SK-MEL-5 (cell line): ENCODE data around the gene VWA1. TPM values are rescaled to one million over a fixed set of nuclear protein-coding genes. Genes with fewer than 3 reads are reported as not detected.

ENCODE experiments used
- DNase-seq: peaks from one replicate; pipeline ENCODE4 v3.0.0-alpha.2; 2016; ENCODE audit warnings: low read depth, low spot score
- in situ Hi-C: cut with HindIII; loops from 2 replicates; pipeline ENCODE4 v1.10.0; 2016; ENCODE audit warnings: low sequenced_read_pairs, high pct_unique_total_duplicates, low pct_unique_long_range_greater_than_20kb
- total RNA-seq: library from RNA; depleted of rRNA; stranded (reverse); fragments of >200 nt; shearing (Covaris generic); gene quantifications from 2 replicates; pipeline ENCODE4 v1.2.3, GENCODE V29; 2014

The VWA1 gene
- total RNA-seq, 1 experiment from 2014 or later: 15.3 TPM

DNA sequence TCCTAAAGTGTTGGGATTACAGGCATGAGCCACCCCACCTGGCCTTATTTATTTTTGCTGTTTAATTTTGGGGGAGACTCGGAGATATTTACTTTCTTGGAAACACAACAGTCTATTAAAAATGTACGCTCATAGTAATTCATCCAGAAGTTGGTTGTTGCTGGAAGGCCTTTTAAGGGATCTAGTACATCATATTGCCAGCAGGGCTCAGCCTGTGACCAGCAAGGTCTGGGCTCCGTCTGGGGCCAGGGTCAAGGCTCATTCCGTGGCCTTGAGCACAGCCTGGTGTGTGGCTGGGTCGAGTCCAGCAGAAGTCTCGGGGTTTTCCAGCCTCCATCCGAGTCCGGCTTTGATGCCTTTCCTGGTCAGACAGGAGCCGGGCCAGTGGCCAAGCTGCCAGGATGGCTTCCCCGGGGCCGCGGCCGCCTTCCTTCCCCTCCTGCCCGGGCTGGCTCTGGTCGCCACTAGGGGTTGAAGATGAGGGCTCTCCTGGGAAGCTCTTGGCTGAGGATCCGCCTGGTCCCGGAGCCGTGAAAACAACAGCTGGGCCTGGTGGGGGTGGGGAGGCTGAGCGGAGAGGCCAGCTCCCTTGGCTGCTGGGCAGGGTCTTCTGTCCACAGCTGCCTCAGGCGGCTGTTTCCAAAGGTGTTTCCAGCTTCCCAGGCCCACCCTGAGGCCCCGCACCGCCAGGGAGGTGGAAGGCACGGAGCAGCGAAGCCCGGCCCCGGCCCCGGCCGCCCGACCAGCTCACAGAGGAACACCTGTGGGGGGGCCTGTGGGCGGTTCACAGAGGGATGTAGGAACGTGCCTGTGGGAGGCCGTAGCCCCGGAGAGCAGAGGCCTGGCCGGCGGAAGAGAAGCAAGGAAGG is 5.1 kb upstream of the VWA1 start:
- in situ Hi-C loops: no loop called here
- no peak for DNase-seq

DNA sequence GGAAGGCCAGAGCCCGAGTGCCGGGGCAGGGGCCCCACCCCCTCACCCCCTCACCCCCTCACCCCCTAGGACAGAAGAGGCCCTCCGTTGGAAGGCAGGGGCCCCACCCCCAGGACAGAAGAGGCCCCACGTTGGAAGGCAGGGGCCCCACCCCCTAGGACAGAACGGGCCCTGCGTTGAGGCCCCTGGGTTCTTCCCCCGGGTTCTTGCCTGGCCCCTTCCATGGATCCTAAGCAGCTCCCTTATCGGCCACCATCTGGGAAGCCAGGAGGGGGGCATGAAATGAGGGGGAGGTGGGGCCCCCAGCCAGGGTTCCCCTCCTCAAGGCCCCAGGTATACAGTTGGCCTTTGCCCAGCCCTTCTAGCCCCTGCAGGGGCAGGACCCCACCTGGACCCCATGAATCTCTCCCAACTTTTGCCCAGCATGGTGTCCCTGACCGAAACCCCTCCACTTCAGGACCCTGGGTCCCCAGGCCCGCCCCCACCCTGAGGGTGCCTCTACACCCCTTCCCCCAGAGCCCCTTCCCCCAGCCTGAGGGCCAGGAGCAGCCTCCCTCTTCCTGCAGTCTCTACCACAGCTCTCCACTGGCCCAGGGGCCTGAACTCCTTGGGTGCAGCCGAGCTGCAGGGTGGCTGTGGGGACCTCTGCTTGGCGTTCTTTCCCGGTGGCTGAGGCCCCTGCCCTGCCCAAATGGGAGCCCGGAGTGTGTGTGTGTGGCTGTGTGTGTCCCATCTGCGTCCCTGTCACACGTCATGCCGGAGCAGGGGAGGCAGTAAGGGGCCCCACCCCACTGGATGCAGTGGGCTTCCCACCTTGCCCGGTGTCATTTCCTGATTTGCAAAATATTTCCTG is 4.3 kb upstream of the VWA1 start:
- in situ Hi-C loops: no loop called here
- DNase-seq: no peak

DNA sequence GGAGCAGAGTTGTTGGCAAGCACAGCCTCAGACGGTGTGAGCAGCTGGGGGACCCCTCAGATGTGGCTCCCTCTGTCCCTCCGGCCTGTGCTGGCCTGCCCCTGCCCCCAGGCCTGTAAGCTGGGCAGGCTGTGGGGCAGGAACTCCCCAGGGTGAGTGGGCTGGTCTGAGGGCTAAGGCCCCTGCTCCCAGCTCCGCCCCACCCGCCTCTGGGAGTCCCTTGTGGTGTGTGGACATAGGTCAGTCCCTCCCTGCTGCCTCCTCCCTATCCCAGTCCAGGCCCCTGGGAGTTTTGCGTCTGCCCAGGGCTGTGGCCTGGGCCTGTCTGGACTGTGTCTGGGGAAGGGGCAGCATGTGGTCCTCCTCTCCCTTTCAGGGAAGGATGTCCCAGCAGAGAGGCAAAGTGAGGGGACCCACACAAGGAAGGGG is 3.6 kb upstream of the VWA1 start:
- in situ Hi-C loops: no loop called here
- DNase-seq: no peak

DNA sequence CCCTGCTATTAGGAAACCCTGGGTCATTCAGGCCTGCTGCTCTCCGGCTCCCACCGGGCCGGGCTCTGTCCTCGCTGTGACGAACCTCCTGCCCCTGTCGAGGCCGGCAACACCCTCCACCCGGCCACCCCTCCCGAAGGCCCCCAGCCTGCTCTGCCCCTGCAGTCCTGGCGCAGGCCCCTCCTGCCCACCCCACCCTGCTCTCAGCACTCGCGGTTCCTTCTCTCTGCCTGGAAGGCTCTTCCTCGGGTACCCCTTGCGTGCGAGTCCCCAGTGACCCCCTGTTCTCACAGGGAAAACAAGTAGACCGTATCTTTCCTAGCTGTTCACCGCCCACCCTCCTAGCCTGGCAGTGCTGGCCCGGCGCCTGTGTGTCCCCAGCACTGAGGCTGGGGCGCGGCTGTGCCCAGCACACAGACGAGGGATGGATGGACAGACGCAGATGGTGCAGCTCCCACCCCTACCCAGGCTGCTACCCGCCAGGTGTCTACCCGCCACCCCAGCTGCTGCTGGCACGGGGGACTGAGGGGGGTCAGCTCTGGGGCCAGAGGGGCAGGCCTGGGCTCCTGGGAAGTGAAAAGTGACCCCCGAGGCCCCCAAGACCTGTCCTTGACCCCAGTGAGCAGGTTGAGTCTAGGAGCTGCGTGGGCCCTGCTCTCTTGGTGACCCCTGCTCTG is 3.1 kb upstream of the VWA1 start:
- DNase-seq: no peak
- in situ Hi-C loops: no loop called here

DNA sequence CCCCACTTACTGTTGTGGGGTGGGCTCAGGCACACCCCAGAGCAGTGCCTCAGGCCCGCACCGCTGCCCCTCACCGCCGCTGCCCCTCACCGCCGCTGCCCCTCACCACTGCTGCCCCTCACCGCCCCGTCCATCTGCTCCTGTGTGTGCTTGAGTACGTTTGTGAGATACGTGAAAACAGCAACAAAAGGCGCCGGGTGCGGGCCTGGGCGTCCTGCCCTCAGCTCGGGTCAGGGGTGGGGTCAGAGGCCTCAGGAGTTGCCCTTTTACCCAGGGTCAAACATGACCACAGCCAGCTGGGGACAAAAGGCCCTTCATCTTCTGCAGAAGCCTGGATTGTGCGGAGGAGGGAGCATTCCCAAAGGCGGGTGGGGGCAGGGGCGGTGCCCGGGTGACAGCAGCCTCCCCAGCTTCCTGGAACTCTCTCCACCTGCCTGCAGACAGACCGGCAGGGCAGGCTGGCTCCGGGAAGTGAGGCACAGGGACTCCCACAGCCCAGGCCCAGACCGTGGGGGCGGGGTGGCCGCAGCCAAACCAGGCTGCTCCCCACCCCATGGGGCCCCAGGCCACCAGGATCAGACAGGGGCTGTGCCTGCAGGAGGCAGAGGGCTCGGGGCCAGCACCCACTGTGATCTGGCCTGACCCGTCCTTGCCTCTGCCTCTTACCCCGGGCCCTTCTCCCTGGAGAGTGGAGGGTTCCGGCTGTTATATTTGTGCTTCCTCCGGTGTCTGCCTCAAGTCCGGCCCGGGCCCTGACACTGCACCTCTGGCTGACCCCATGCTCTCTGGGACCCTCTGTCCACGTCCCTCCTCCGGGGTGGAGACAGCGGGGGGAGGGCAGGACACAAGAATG is 2.3 kb upstream of the VWA1 start:
- DNase-seq: peak; percentile 43

DNA sequence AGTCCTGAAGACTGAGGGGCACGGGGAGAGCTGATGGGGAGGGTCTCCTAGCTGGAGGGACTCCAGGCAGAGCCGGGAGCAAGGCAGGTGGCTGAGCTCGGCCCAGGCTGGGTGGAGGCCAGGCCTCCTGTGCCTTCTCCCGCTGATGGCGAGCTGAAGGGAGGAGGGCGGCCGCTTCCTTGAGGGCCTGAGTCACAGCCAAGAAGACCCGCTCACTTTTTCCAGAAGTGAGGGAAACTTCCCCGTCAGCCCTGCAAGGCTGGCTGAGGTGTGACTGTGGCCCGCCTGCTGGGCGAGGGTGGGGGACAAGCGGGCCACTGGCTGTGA is 1.7 kb upstream of the VWA1 start:
- in situ Hi-C loops: no loop called here
- DNase-seq: no peak

More for the DNA sequence above, 2.3 kb upstream of the VWA1 start:
- in situ Hi-C loops: no loop called here

DNA sequence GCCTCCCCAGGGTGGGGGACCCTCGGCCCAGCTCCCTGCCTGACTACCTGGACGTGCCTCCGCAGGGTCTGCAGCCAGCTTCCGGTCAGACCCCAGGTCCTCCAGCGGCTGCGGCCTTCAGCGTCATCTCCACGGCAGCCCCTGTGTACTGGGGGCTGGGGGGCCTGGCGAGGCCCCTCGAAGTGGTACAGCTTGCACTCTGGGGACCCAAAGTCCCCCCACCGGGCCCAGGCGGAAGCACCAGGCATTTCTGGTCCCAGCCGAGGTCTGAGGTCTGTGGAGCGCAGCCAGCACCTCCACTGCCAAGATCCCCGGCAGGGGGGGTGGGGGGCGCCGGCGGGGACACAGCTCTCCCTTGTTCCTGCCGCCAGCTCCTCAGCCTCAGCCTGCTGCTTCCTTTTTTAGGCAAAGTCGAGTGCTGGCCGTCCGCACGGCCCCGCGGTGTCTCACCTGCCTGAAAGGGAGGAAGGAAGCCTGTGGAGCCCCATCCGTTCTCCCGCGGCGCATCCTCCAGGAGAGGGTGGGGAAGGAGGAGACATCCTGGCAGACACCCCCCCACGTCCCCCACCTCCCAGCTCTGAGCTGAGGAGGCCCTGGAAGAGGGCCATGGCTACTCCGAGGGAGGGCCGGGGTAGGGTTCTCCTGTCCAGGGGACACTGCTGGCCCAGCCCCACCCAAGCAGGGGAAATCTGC is 1.2 kb upstream of the VWA1 start:
- no peak for DNase-seq
- in situ Hi-C loops: no loop called here

DNA sequence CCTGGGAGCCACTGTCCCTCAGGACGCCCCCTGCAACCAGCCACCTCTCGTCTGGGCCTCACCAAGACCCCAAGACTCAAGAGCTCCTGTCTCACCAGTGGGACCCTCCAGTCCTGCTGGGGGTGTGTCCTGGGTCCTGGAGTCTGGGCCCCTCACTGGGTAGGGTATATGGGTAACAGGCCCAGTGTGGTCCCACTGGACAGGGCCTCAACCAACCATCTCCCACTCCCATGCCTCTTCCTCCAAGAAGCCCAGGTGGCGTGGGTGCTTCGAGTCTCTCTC is 725 bp upstream of the VWA1 start:
- in situ Hi-C loops: no loop called here
- DNase-seq: no peak

DNA sequence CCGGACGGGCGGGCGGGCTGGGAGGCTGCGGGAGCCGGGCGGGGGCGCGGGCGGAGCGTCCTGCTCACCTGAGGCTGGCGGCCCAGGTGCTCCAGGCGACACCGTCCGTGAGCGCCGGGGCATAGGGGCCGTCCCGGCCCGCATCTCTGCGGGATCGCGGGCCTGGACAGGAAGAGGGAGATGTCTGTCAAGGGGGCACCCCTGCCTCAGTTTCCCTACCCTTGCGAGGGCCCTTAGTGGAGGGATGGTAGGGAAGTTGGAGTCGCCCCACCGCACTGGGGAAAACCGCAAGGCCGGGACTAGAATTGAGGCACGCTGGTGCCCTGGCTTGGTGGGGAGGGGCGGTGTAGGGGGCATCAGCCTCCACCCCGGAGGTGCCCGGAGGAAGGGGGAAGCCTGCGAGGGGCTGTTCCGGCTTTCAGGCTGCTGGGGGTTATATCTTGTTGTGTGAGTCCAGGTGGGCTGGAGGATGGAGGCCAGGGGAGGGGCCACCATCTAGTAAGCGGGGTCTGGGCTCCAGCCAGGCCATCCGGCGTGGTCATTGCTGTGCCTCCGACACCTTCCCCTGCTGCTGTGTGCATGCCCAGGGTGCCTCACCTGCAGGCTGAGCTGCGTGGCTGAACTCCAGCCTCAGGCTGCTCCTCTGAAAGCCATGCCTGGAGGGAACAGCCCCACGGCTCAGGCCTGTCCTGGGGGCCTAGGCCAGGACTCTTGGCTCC is 580 bp downstream of the VWA1 start:
- no peak for DNase-seq
- in situ Hi-C loops: no loop called here

DNA sequence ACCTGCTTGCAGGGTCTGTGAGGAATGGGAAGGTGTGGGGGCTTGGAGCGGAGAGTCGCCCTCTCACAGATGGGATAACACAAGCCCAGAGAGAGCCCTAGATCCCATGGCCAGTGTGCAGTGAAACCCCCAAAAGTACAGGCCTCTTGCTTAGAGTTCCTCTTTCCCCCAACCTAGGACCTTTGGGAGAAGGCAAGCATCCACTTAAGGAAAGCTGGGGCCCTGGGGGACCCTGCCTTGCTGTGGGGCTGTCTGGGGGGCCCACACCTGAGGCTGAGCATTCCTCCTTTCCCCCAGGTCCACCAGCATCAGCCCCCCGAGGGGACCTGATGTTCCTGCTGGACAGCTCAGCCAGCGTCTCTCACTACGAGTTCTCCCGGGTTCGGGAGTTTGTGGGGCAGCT is 1.1 kb downstream of the VWA1 start:
- in situ Hi-C loops: no loop called here
- DNase-seq: no peak

DNA sequence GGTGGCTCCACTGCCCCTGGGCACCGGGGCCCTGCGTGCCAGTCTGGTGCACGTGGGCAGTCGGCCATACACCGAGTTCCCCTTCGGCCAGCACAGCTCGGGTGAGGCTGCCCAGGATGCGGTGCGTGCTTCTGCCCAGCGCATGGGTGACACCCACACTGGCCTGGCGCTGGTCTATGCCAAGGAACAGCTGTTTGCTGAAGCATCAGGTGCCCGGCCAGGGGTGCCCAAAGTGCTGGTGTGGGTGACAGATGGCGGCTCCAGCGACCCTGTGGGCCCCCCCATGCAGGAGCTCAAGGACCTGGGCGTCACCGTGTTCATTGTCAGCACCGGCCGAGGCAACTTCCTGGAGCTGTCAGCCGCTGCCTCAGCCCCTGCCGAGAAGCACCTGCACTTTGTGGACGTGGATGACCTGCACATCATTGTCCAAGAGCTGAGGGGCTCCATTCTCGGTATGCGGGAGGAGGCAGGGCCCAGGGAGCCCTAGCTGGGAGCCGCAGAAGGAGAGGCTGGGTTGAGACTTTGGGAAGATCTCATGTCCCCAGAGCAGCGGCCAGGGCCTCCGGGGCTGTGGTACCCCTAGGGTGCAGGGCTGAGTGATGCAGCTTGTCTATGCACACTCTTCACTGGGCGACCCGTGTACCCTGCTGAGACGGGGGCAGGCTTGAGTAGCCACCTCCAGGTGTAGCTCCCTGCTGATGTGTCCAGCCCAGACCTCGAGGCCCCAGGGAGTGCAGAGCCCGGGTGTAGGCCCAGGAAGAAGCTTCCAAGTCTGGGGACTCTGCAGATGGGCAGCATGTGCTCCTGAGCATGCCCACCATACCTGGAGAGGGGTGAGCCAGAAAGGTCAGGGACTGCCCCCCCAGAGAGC is 1.8 kb downstream of the VWA1 start:
- in situ Hi-C loops: no loop called here
- DNase-seq: no peak

DNA sequence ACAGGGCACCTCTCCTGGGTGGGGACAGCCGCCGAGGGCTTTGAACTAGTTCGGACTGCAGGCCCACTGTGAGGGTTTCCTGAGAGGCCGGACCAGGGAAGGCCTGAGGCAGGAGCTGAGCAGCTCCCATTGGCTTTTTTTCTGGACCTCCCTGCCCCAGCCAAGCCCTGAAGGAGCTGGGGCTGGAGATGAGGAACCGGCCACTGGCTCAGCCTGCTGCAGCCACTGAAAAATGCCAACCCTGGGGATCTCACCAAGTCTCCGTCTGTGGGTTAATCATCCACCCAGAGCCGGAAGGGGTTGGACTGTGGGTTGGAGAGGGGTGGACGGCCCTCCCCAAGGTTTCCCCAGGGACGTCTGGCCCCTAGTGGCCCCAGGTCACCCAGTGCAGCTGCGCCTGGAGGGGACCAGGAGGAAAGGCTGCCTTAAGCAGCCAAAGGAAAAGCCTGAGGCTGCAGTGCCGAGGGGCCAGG is 2.5 kb downstream of the VWA1 start:
- no peak for DNase-seq
- in situ Hi-C loops: no loop called here

DNA sequence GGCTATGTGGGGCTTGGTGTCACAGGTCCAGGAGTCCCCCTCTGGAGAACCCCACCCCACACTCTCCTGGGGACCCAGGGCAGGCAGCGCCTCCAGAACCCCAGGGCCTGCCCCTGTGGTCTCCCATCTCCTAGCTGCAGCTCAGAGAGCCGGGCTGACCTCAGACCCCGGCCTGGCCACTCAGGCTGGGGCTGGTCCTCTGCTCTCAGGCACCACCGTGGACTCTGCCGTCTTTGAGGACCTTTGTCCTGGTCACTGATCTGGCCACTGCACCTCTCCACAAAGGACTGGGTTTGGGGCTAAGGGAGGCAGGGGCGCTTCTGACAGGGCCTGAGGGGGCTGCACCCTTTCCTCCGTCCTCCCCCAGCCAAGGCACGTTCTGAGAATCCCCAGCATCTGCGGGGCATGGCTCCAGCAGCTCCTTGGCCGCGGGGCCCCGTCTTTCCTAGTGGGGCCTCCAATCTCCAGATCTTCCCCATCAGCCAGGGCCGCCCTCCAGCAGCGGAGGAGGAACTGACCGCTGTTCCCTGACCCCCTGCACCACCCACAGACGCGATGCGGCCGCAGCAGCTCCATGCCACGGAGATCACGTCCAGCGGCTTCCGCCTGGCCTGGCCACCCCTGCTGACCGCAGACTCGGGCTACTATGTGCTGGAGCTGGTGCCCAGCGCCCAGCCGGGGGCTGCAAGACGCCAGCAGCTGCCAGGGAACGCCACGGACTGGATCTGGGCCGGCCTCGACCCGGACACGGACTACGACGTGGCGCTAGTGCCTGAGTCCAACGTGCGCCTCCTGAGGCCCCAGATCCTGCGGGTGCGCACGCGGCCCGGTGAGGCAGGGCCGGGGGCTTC is 3.3 kb downstream of the VWA1 start:
- DNase-seq: no peak
- in situ Hi-C loops: no loop called here

DNA sequence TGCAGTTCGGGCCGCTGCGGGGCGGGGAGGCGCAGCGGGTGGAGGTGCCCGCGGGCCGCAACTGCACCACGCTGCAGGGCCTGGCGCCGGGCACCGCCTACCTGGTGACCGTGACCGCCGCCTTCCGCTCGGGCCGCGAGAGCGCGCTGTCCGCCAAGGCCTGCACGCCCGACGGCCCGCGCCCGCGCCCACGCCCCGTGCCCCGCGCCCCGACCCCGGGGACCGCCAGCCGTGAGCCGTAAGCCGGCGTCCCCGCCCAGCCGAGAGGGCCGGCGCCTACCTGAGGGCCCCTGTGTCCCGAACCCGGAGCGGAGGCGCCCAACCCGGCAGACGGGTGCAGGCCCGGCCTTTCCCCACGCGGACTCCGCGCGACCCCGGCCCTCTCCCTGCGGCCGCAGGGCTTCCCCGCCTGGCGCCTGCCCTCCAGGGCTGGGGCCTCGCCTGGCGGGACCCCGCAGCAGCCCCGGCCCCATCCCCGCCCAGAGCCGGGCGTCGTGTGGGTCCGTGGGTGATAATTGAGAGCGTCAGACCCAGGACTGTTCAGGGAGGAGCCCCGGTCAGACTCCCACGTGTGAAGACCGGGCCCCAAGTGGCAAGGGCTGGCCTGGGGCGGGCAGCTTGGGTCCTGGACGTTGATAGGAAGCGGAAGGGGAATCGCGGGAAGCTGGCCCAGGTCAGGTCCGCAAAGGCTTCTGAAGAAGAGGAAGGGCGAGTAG is 4.2 kb downstream of the VWA1 start:
- in situ Hi-C loops: no loop called here
- DNase-seq: no peak
